ENCODE measurements around the gene RAET1L.
"Not testable (repeated sequence)": the region's sequence is repeated elsewhere in the genome, so short reads cannot be mapped to it uniquely, and the experiment has no call there.

- TF ChIP-seq, protein P1, sequence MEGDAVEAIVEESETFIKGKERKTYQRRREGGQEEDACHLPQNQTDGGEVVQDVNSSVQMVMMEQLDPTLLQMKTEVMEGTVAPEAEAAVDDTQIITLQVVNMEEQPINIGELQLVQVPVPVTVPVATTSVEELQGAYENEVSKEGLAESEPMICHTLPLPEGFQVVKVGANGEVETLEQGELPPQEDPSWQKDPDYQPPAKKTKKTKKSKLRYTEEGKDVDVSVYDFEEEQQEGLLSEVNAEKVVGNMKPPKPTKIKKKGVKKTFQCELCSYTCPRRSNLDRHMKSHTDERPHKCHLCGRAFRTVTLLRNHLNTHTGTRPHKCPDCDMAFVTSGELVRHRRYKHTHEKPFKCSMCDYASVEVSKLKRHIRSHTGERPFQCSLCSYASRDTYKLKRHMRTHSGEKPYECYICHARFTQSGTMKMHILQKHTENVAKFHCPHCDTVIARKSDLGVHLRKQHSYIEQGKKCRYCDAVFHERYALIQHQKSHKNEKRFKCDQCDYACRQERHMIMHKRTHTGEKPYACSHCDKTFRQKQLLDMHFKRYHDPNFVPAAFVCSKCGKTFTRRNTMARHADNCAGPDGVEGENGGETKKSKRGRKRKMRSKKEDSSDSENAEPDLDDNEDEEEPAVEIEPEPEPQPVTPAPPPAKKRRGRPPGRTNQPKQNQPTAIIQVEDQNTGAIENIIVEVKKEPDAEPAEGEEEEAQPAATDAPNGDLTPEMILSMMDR (conservative IDR thresholded peaks at IDR 0.05) = not testable (repeated sequence)
- not testable (repeated sequence) for TF ChIP-seq ZFX (IDR thresholded peaks at IDR 0.05)
Measured at GRCh38 chr6:150021870-150022269, 3.5 kb downstream of the RAET1L start.
